HepG2 (cell line): ENCODE results near the gene SAE1. TPM values are rescaled to one million over a fixed set of nuclear protein-coding genes. Genes with fewer than 3 reads are reported as not detected.
A peak's percentile ranks its signal among the peaks of the same experiment; 100 is the strongest.

Experiments
- ATAC-seq: fragments of 200-7000 bp; cut with Tn5 transposase; 3 replicates; pipeline ENCODE4 v1.9.1; 2020; ENCODE audit warnings: mild to moderate bottlenecking, moderate library complexity
- BruUV-seq: library from RNA; stranded (reverse); fragments of 400-500 nt; replicated peaks from 2 replicates; lab custom pipeline; 2021; lab: Mats Ljungman, UMichigan
- CTCF ChIA-PET: fragments of 300-600 bp; formaldehyde crosslinking; extraction: SDS; loops from one replicate; lab custom pipeline; 2021; ENCODE audit warnings: low total read pairs, inconsistent platforms, low intra/inter-chr PET ratio; lab: Yijun Ruan, JAX
- POLR2A ChIA-PET: fragments of 350-600 bp; sonication (Branson Sonifier 250); formaldehyde crosslinking; loops from one replicate; lab custom pipeline; 2020; ENCODE audit warnings: antibody characterized with exemption, inconsistent platforms; lab: Yijun Ruan, JAX
- DNase-seq: peaks from one replicate; pipeline ENCODE4 v3.0.0-alpha.2; 2015; ENCODE audit warnings: low spot score
- FAIRE-seq: peaks from 3 replicates; lab custom pipeline; 2011; peaks lifted over from hg19 to GRCh38; lab: Jason Lieb, UNC
- H2AFZ ChIP-seq: one replicate; pipeline ENCODE4 v1.6.1; 2011; ENCODE audit warnings: low read length, inconsistent platforms
- H3K27ac ChIP-seq: fragments of 300-600 bp; 3 replicates; pipeline ENCODE4 v1.8.0; 2011; ENCODE audit warnings: mixed run types, mild to moderate bottlenecking, mixed read lengths, low read length, inconsistent platforms; ENCODE audit not compliant: insufficient read depth; ENCODE audit errors: extremely low read length
- H3K27me3 ChIP-seq, 2 experiments: fragments of 200-600 bp in 1 of 2; 2 replicates in 1 of 2; 3 replicates in 1 of 2; pipeline versions ENCODE4 v1.6.0 to v1.8.0; 2011; ENCODE audit warnings: low read length in 2 of 2, mild to moderate bottlenecking in 2 of 2, moderate library complexity in 2 of 2, inconsistent platforms in 1 of 2; ENCODE audit not compliant: insufficient read depth in 2 of 2, control insufficient read depth in 1 of 2
- H3K36me3 ChIP-seq, 2 experiments: fragments of 200-600 bp in 1 of 2; replicated peaks in 1 of 2; 2 replicates in 1 of 2; 3 replicates in 1 of 2; pipeline versions ENCODE4 v1.5.1 to v1.8.0; 2011; ENCODE audit warnings: low read length in 2 of 2, inconsistent platforms in 1 of 2; ENCODE audit not compliant: insufficient read depth in 2 of 2, control insufficient read depth in 1 of 2
- H3K4me1 ChIP-seq: 2 replicates; pipeline ENCODE4 v1.5.1; 2012; ENCODE audit warnings: low read length, inconsistent platforms; ENCODE audit not compliant: insufficient read depth
- H3K4me2 ChIP-seq: 2 replicates; pipeline ENCODE4 v1.6.0; 2011; ENCODE audit warnings: low read depth, low read length, inconsistent platforms
- H3K4me3 ChIP-seq, 3 experiments: fragments of 200-600 bp in 1 of 3; sonication (generic), shearing (Covaris generic) in 1 of 3; replicated peaks in 1 of 3; 2 replicates each; pipeline ENCODE4 v1.5.1; 2011 to 2016; ENCODE audit warnings: low read length in 3 of 3, inconsistent platforms in 2 of 3, low read depth in 2 of 3, mild to moderate bottlenecking in 2 of 3, control low read depth in 1 of 3, mixed read lengths in 1 of 3; ENCODE audit not compliant: insufficient read depth in 1 of 3
- H3K79me2 ChIP-seq: one replicate; pipeline ENCODE4 v1.6.1; 2011; ENCODE audit warnings: low read length, inconsistent platforms; ENCODE audit not compliant: insufficient read depth
- H3K9ac ChIP-seq: 2 replicates; pipeline ENCODE4 v1.6.0; 2011; ENCODE audit warnings: mild to moderate bottlenecking, low read depth, low read length, inconsistent platforms; ENCODE audit not compliant: insufficient read depth
- H3K9me3 ChIP-seq: 2 replicates; pipeline ENCODE4 v1.5.1; 2012; ENCODE audit warnings: mild to moderate bottlenecking, low read length
- H4K20me1 ChIP-seq: 2 replicates; pipeline ENCODE4 v1.6.0; 2011; ENCODE audit warnings: inconsistent platforms, mild to moderate bottlenecking, low read length, moderate library complexity; ENCODE audit not compliant: insufficient read depth
- HOXA9 ChIP-seq: sonication (generic); formaldehyde crosslinking; IDR thresholded peaks from 2 replicates; pipeline ENCODE4 v1.8.1; 2022; ENCODE audit warnings: missing genetic modification reagents, mild to moderate bottlenecking, moderate library complexity, borderline replicate concordance
- KDM5B ChIP-seq: sonication (generic); formaldehyde crosslinking; IDR thresholded peaks from 2 replicates; pipeline ENCODE4 v1.4.0; 2020; ENCODE audit warnings: missing genetic modification reagents, mild to moderate bottlenecking, borderline replicate concordance
- MAFK ChIP-seq, 2 experiments: IDR thresholded peaks in 1 of 2; conservative IDR thresholded peaks in 1 of 2; 2 replicates each; pipeline ENCODE4 v1.6.1; 2011; ENCODE audit warnings: improper control_type of control experiment in 2 of 2, low read length in 2 of 2
- PRMT3 ChIP-seq: sonication (generic); formaldehyde crosslinking; IDR thresholded peaks from 2 replicates; pipeline ENCODE4 v1.8.1; 2022; ENCODE audit warnings: low read depth, mild to moderate bottlenecking, moderate library complexity, missing genetic modification reagents, borderline replicate concordance
- RBFOX2 ChIP-seq: fragments of 200-400 bp; formaldehyde crosslinking; IDR thresholded peaks from 2 replicates; pipeline ENCODE4 v1.6.1; 2017; ENCODE audit warnings: low read depth, mild to moderate bottlenecking, low read length
- ZNF563 ChIP-seq: sonication (generic); formaldehyde crosslinking; IDR thresholded peaks from 2 replicates; pipeline ENCODE4 v1.8.0; 2022; ENCODE audit warnings: mild to moderate bottlenecking, moderate library complexity, missing genetic modification reagents
- ZNF567 ChIP-seq: sonication (generic); formaldehyde crosslinking; IDR thresholded peaks from 2 replicates; pipeline ENCODE4 v1.8.1; 2023; ENCODE audit warnings: mild to moderate bottlenecking, missing genetic modification reagents, borderline replicate concordance
- ZNF747 ChIP-seq: sonication (generic); formaldehyde crosslinking; IDR thresholded peaks from 2 replicates; pipeline ENCODE4 v1.8.1; 2023; ENCODE audit warnings: missing genetic modification reagents, mild to moderate bottlenecking, borderline replicate concordance
- WGBS: methylation state at CpG from one replicate; pipeline ENCODE4 v1.1.6; 2017; ENCODE audit warnings: low lambda C conversion rate; 5-methylcytosine and 5-hydroxymethylcytosine counted together
- in situ Hi-C: cut with HindIII; loops from 2 replicates; pipeline ENCODE4 v1.10.0; 2017; ENCODE audit warnings: low pct_unique_long_range_greater_than_20kb; ENCODE audit not compliant: extremely low pct_ligation_motif_present
- intact Hi-C: fragments of 100-400 bp; cut with micrococcal nuclease; formaldehyde crosslinking; loops from one replicate; pipeline ENCODE4 v1.10.0; 2022; ENCODE audit not compliant: unreplicated experiment
- polyA plus RNA-seq, 8 experiments: library from polyadenylated mRNA; depleted of rRNA in 3 of 8; stranded (reverse) in 7 of 8; unstranded in 1 of 8; fragments of >200 nt; fragmentation: Illumina TruSeq in 4 of 8; extraction: Trizol in 4 of 8; gene quantifications; 2 replicates each; pipeline versions ENCODE4 v1.2.1 to v1.2.3, GENCODE V29; 2011 to 2016; ENCODE audit warnings: low read depth in 4 of 8, missing spikeins in 1 of 8, mixed read lengths in 1 of 8; ENCODE audit not compliant: insufficient read depth in 1 of 8
- total RNA-seq, 5 experiments: library from RNA; depleted of rRNA; stranded (reverse); fragments of >200 nt; fragmentation: Illumina TruSeq; extraction: Trizol; gene quantifications; 2 replicates each; pipeline ENCODE4 v1.2.3, GENCODE V29; 2016; ENCODE audit warnings: low read depth in 1 of 5
- TF ChIP-seq, protein P1 (sequence below): sonication (generic); IDR thresholded peaks from 2 replicates; pipeline ENCODE4 v1.6.1; 2016; ENCODE audit warnings: low read depth, borderline replicate concordance

Gene SAE1
- total and polyA plus RNA-seq, 2 of the 13 experiments (the other 11 are each of a cell fraction or from before 2014, with no cell fraction given): 87.6 to 197 TPM

DNA sequence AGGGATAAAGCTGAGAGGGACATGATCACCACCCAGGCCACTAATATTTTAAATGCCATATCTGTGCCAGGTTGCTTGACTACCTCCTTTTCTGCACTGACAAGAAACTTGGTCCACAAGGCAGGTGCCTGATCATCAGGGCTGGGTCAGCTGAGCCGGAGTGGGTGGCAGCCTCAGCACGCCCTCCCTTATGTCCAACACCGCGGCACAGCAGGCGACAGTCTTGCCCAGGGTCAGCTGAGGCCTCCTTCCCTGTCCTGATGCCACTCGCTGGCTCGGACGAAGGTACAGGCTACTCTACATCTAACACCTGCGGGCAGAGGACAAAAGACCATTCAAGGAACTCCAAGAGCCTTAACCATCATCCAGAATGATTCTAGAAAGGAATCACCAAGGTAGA is 33.9 kb upstream of the SAE1 start:
- POLR2A ChIA-PET: interaction anchor here (1.1 to 11.1 kb wide), 10 partner anchors 8 to 160 kb away, joined by 3 to 456 read pairs (median 10); partner anchors contain the start of genes CCDC9, SAE1 and ZC3H4
- peaks cover 72% of the 10 kb centered on the region for H3K4me1 ChIP-seq
- no peak for FAIRE-seq

More for the DNA sequence above, 33.9 kb upstream of the SAE1 start:
- no peaks in the 10 kb centered on the region for H3K9me3 ChIP-seq
- DNase-seq: no peak
- peaks cover 54% of the 10 kb centered on the region for H3K79me2 ChIP-seq
- CTCF ChIA-PET: interaction anchor here (1.3 kb wide), 1 partner anchor 11 kb away, joined by 3 read pairs; no protein-coding TSS in a partner anchor
- H3K4me2 ChIP-seq: peak overlapping the region; percentile 70
- H3K4me3 ChIP-seq: peak overlapping the region; percentile 9 to 64 (median 30); a peak in 5 of 6 replicates
- H3K36me3 ChIP-seq: peaks cover 9 to 26% of the 10 kb centered on the region in 2 experiments
- in situ Hi-C loops: no loop called here
- H4K20me1 ChIP-seq: no peaks in the 10 kb centered on the region
- H3K9ac ChIP-seq: peak overlapping the region; percentile 72
- intact Hi-C loops: loop anchor here (1.0 kb wide), 2 partner anchors 11 to 17 kb away; partner anchors contain the start of gene ZC3H4
- no peak overlapping the region for H2AFZ ChIP-seq
- BruUV-seq: TSS peak; percentile 94
- ATAC-seq: peak; percentile 5; the same call in 2 of the 3 replicates
- peak overlapping the region; percentile 91 for H3K27ac ChIP-seq
- no peaks in the 10 kb centered on the region for H3K27me3 ChIP-seq
- TF ChIP-seq ZNF747 (CRISPR knock-in tag): 0 out of 2 replicates have a peak, but pooled peaks have one; percentile 3
- peak; percentile 8; the same call in 1 of the 2 replicates for TF ChIP-seq KDM5B (CRISPR knock-in tag)
- no peak for TF ChIP-seq PRMT3 (CRISPR knock-in tag)
- TF ChIP-seq RBFOX2: peak; percentile 50; the same call in 1 of the 2 replicates
- 0 out of 2 replicates have a peak, but pooled peaks have one; percentile 15 for TF ChIP-seq HOXA9 (CRISPR knock-in tag)
- TF ChIP-seq, protein P1, sequence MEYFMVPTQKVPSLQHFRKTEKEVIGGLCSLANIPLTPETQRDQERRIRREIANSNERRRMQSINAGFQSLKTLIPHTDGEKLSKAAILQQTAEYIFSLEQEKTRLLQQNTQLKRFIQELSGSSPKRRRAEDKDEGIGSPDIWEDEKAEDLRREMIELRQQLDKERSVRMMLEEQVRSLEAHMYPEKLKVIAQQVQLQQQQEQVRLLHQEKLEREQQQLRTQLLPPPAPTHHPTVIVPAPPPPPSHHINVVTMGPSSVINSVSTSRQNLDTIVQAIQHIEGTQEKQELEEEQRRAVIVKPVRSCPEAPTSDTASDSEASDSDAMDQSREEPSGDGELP: no peak
- no peak for TF ChIP-seq MAFK (conservative IDR thresholded peaks at IDR 0.05 in 1 of 2, IDR thresholded peaks at IDR 0.05 in 1 of 2; ENCODE audit: low read length in 2 of 2)
- TF ChIP-seq ZNF563 (CRISPR knock-in tag): 0 out of 2 replicates have a peak, but pooled peaks have one; percentile 2
- TF ChIP-seq ZNF567 (CRISPR knock-in tag): no peak
- WGBS: 46% methylated on average over 9 of the region's 9 CpGs
